Measurements from ENCODE around the gene ARHGEF33.

ARHGEF33 gene

DNA sequence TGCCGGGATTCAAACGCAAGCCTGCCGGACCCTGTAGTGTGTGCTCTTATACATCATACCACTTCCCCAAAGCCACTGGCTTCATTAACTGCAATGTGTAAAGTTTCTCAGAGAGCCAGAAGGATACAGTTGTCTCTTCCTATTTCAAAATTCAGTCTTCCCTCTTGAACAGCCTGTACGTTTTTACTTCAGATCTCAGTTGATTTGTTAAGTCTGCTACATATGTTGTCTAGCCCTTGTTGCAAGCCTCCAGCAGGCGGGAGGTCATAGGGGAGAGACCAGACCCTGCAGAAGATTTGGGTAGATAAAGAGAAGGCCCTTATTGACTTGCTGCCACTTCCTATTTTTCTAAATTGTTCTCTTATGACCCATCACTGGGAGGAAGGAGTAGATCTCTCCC, 56.2 kb downstream of the ARHGEF33 start:
- ChIA-PET CTCF (no interaction called here), POLR2A (interaction anchor here (1.5 kb wide), 1 partner anchor 194 kb away, joined by 4 read pairs; no protein-coding TSS in a partner anchor)
- TF ChIP-seq FOXK2 (IDR thresholded peaks at IDR 0.05) (no peak), ARNT (IDR thresholded peaks at IDR 0.05) (no peak), SUZ12 (IDR thresholded peaks at IDR 0.05) (no peak), FOXM1 (IDR thresholded peaks at IDR 0.05; ENCODE audit: borderline replicate concordance) (no peak), CTBP1 (IDR thresholded peaks at IDR 0.05; ENCODE audit: borderline replicate concordance) (no peak), NFRKB (IDR thresholded peaks at IDR 0.05) (no peak), TARDBP (IDR thresholded peaks at IDR 0.05) (no peak)
- no peak for DNase-seq (ENCODE audit: extremely low spot score)

DNA sequence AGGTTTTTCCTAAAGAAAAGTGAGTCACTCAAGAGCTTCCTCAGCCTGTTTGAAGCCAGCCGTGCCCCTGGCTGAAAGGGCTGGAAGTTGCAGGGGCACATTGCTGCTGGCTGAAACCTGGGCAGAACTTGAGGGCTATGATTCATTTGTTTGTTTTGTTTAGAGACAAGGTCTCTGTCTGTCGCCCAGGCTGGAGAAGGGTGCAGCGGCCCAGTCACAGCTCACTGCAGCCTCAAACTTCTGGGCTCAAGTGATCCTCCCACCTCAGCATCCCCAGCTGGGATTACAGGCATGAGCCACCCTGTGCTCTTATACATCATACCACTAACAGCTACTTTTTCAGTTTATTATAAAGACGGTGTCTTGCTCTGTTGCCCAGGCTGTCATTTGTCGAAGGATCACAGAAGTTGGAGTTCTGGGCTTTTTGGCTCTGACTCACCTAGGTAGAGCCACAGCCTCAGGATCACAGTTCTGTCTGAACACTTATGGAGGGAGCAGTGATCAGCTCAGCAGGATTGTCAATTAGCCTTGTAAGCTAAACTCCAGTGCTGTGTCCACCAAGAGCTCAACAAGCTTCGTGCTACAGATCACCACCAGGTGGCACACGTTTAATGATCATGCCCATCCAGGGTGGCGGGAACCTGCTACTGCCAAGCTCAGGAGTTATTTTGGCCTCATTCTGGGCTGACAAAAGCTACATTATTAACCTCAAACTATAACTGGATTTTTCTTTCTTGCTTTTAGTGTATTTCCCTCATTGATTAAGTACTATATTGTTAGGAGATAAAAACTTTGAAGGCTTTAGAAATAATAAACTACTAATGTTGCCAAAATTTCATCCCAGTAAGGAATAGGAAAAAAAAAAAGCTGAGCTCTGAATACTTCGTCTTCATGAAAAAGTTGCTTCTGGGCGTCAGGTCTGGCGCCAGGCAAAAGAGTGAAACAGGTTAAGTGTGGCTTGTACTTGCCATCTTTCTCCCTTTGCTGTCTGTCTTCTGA, 57.9 kb downstream of the ARHGEF33 start:
- ChIA-PET POLR2A (interaction anchor here (1.4 to 2.2 kb wide), 3 partner anchors 173 to 281 kb away, joined by 4 to 10 read pairs (median 7); partner anchors contain the start of gene SOS1), CTCF (interaction anchor here (0.6 to 2.1 kb wide), 13 partner anchors 8 to 1309 kb away, joined by 3 to 36 read pairs (median 4); no protein-coding TSS in a partner anchor)
- TF ChIP-seq SUZ12 (IDR thresholded peaks at IDR 0.05) (no peak), L3MBTL2 (conservative IDR thresholded peaks at IDR 0.05) (peak; percentile 29; the same call in 1 of the 2 replicates)
- DNase-seq (ENCODE audit: extremely low spot score): peak; percentile 85

DNA sequence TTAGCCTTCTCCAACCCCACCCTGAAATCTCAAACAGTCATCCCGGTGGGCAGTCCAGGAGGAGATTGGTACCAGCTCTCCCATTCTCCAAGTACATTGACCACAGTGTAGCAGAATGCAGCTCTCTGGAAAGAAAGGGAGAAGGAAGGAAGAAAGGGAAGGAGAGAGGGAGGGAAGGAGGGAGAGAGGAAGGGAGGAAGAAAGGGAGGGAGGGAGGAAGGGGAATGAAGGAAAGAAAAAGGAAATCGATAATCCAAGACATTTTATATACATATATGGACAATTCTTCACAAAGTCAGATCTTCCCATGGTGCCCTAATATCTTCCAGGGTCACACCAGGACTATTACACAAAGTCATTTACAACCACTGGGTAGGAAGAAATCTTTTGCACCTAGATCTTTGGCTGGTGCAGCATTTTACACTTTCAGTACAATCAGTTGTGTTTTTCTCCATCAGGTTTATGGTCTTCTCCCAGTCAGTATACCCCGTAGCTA, 58.8 kb downstream of the ARHGEF33 start:
- ChIA-PET CTCF (interaction anchor here (0.6 to 2.1 kb wide), 8 partner anchors 9 to 1308 kb away, joined by 3 to 36 read pairs (median 4); no protein-coding TSS in a partner anchor), POLR2A (interaction anchor here (1.4 to 2.2 kb wide), 2 partner anchors 172 to 280 kb away, joined by 7 to 10 read pairs; partner anchors contain the start of gene SOS1)
- no peak for DNase-seq (ENCODE audit: extremely low spot score)
- TF ChIP-seq CTBP1 (IDR thresholded peaks at IDR 0.05; ENCODE audit: borderline replicate concordance) (no peak), ELF4 (IDR thresholded peaks at IDR 0.05) (no peak), NFRKB (IDR thresholded peaks at IDR 0.05) (no peak), SP1 (IDR thresholded peaks at IDR 0.05) (no peak), TARDBP (IDR thresholded peaks at IDR 0.05) (no peak), BHLHE40 (IDR thresholded peaks at IDR 0.05; ENCODE audit: borderline replicate concordance) (no peak), ZNF384 (IDR thresholded peaks at IDR 0.05) (no peak), SUZ12 (IDR thresholded peaks at IDR 0.05) (no peak), FOXM1 (IDR thresholded peaks at IDR 0.05; ENCODE audit: borderline replicate concordance) (no peak), LEF1 (IDR thresholded peaks at IDR 0.05; ENCODE audit: borderline replicate concordance) (no peak), FOXA1 (IDR thresholded peaks at IDR 0.05) (no peak), FOXK2 (IDR thresholded peaks at IDR 0.05) (no peak), L3MBTL2 (conservative IDR thresholded peaks at IDR 0.05) (no peak), ARNT (IDR thresholded peaks at IDR 0.05) (no peak), HDGF (IDR thresholded peaks at IDR 0.05; ENCODE audit: borderline replicate concordance) (no peak)
- TF ChIP-seq, protein P1, sequence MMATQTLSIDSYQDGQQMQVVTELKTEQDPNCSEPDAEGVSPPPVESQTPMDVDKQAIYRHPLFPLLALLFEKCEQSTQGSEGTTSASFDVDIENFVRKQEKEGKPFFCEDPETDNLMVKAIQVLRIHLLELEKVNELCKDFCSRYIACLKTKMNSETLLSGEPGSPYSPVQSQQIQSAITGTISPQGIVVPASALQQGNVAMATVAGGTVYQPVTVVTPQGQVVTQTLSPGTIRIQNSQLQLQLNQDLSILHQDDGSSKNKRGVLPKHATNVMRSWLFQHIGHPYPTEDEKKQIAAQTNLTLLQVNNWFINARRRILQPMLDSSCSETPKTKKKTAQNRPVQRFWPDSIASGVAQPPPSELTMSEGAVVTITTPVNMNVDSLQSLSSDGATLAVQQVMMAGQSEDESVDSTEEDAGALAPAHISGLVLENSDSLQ (IDR thresholded peaks at IDR 0.05): no peak

DNA sequence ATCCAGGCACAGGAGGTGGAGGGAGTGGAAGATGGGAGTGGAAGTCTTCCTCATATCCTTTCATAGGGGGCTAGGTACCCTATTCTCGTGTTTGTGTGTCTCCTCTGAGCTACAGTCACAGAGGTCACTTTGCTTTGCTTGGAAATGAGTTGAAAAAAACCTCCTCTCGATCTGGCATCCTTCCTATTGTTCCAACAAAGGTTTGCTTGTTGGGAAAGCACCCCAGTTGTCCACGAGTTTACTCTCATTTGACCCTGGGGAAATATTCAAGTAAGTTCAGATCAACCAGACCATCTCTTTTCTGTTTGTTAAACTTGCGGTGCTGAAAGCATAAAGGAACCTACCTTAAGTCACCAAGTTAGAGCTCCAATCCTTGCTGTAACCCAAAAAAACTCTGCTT, 59.3 kb downstream of the ARHGEF33 start:
- POLR2A ChIA-PET: no interaction called here
- CTCF ChIA-PET: interaction anchor here (0.7 kb wide), 1 partner anchor 12 kb away, joined by 5 read pairs; no protein-coding TSS in a partner anchor
- no peak for DNase-seq (ENCODE audit: extremely low spot score)
- TF ChIP-seq L3MBTL2 (conservative IDR thresholded peaks at IDR 0.05) (no peak), FOXM1 (IDR thresholded peaks at IDR 0.05; ENCODE audit: borderline replicate concordance) (no peak), ZNF384 (IDR thresholded peaks at IDR 0.05) (no peak), CTBP1 (IDR thresholded peaks at IDR 0.05; ENCODE audit: borderline replicate concordance) (no peak), FOXK2 (IDR thresholded peaks at IDR 0.05) (no peak), TARDBP (IDR thresholded peaks at IDR 0.05) (no peak), SUZ12 (IDR thresholded peaks at IDR 0.05) (no peak), HDGF (IDR thresholded peaks at IDR 0.05; ENCODE audit: borderline replicate concordance) (no peak), ELF4 (IDR thresholded peaks at IDR 0.05) (no peak)

DNA sequence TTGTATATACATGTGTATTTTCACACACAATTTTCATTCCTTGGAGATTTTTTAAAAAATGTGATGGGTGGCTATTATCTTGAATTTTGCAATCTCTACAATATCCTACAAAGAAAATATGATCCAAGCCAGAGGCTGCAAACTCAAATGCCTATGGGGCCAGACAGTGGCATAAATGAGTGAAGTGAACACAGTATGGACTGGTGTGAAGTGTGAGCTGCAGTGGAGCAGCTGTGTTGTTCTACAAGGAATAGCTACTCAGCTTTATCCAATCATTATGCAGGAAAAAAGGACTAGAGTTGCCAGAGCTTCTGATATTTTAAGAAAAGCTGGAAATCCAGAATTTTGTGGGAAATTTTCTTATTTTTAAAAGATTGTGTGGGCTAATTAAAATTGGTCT, 62.1 kb downstream of the ARHGEF33 start:
- ChIA-PET POLR2A (no interaction called here), CTCF (no interaction called here)
- DNase-seq (ENCODE audit: extremely low spot score): no peak
- no peak for TF ChIP-seq HDGF (IDR thresholded peaks at IDR 0.05; ENCODE audit: borderline replicate concordance)
- no peak for TF ChIP-seq NFRKB (IDR thresholded peaks at IDR 0.05)
- no peak for TF ChIP-seq BHLHE40 (IDR thresholded peaks at IDR 0.05; ENCODE audit: borderline replicate concordance)

DNA sequence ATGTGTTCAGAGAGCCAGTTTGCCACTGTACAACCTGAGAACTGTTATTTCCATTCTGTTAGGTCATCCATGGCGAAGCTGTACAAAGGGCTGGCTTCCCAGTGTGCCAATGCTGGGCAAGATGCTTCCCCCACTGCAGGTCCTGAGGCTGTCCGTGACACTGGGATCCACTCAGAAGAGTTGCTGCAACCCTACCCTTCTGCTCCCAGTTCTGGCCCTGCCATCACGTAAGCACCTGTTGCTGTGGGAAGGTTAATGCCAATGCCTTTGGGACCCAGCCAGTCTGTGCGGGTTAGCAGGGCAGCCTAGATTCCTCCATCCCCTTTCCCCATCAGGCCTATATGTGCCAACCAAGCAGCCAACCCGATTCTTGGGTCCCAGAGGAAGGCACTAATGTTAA, 68.3 kb downstream of the ARHGEF33 start:
- TF ChIP-seq FOXM1 (IDR thresholded peaks at IDR 0.05; ENCODE audit: borderline replicate concordance): no peak
- TF ChIP-seq, protein P1 (IDR thresholded peaks at IDR 0.05): no peak
- no peak for TF ChIP-seq HDGF (IDR thresholded peaks at IDR 0.05; ENCODE audit: borderline replicate concordance)
- TF ChIP-seq CTBP1 (IDR thresholded peaks at IDR 0.05; ENCODE audit: borderline replicate concordance): no peak
- no peak for TF ChIP-seq TARDBP (IDR thresholded peaks at IDR 0.05)
- TF ChIP-seq ARNT (IDR thresholded peaks at IDR 0.05): no peak
- TF ChIP-seq ELF4 (IDR thresholded peaks at IDR 0.05): no peak
- no peak for TF ChIP-seq BHLHE40 (IDR thresholded peaks at IDR 0.05; ENCODE audit: borderline replicate concordance)
- TF ChIP-seq SP1 (IDR thresholded peaks at IDR 0.05): no peak
- TF ChIP-seq SUZ12 (IDR thresholded peaks at IDR 0.05): no peak
- no peak for TF ChIP-seq ZNF384 (IDR thresholded peaks at IDR 0.05)
- TF ChIP-seq FOXK2 (IDR thresholded peaks at IDR 0.05): no peak
- DNase-seq (ENCODE audit: extremely low spot score): no peak
- ChIA-PET POLR2A (no interaction called here), CTCF (interaction anchor here (0.8 kb wide), 1 partner anchor 10 kb away, joined by 3 read pairs; no protein-coding TSS in a partner anchor)

Measured in HEK293T (cell line).